Esophagus muscularis mucosa (tissue), 3 donors: ENCODE measurements around the gene MYOF.

Source experiments
- CTCF ChIP-seq, 3 experiments: fragments of 200-600 bp in 2 of 3; fragments of 450-650 bp in 1 of 3; sonication (generic) in 2 of 3; IDR thresholded peaks; one replicate each; pipeline ENCODE4 v1.5.1; 2017 to 2019; ENCODE audit warnings: antibody characterized with exemption in 3 of 3, mild to moderate bottlenecking in 2 of 3, moderate library complexity in 1 of 3
- POLR2A ChIP-seq: fragments of 450-650 bp; IDR thresholded peaks from one replicate; pipeline ENCODE4 v1.6.1; 2017; ENCODE audit warnings: antibody characterized with exemption, moderate library complexity, mild to moderate bottlenecking, low read depth

DNA sequence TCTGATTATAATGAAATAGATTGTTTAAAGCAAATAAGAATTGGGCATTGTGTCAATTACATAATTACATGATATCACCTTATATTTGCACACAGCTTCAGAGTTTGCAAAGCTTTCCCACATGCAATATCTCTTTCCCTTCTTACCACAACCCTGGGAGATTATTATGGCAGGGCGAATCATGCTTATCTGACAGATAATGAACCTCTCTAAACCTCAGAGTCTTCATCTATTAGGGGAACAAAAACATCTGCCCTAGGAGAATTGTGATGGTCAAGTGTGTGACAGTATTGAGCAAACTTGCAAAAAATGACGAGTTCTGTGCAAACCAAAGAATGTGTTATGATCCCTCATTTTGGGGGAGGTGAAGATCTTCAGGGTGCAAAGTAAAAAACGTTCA, 90.0 kb downstream of the MYOF start:
- TF ChIP-seq CTCF (IDR thresholded peaks at IDR 0.05) (no peak), POLR2A (no peak)
